Brain microvascular endothelial cell (primary cell): Measurements from ENCODE around the gene KISS1R.

ENCODE experiments used
- DNase-seq: peaks from one replicate; pipeline ENCODE4 v3.0.0-alpha.2; 2020
- H3K27ac ChIP-seq: fragments of 250-450 bp; sonication (Bioruptor Pico); 2 replicates; pipeline ENCODE4 v1.5.1; 2020; ENCODE audit warnings: mild to moderate bottlenecking, moderate library complexity
- H3K27me3 ChIP-seq: fragments of 250-450 bp; sonication (Bioruptor Pico); replicated peaks from 2 replicates; pipeline ENCODE4 v1.5.1; 2020; ENCODE audit warnings: mild to moderate bottlenecking
- H3K36me3 ChIP-seq: fragments of 250-450 bp; sonication (Bioruptor Pico); replicated peaks from 2 replicates; pipeline ENCODE4 v1.5.1; 2020; ENCODE audit warnings: mild to moderate bottlenecking
- H3K4me3 ChIP-seq: 2 replicates; pipeline ENCODE4 v1.5.1; 2011; ENCODE audit warnings: low read depth, mild to moderate bottlenecking, control low read depth, low read length, moderate library complexity
- CTCF ChIP-seq: IDR thresholded peaks from 2 replicates; pipeline ENCODE4 v1.5.1; 2011; ENCODE audit warnings: low read depth, mild to moderate bottlenecking, moderate library complexity, low read length, control low read depth, inconsistent platforms; ENCODE audit errors: missing control alignments
- in situ Hi-C: cut with HindIII; loops from 2 replicates; pipeline ENCODE4 v1.10.0; 2017; ENCODE audit warnings: low sequenced_read_pairs, low pct_ligation_motif_present

KISS1R gene

GRCh38 chr19:962683-963400 is 45.7 kb downstream of the KISS1R start:
- H3K36me3 ChIP-seq: peaks cover 39% of the 10 kb centered on the region
- no peak overlapping the region for H3K4me3 ChIP-seq
- DNase-seq: no peak
- in situ Hi-C loops: no loop called here
- H3K27me3 ChIP-seq: no peaks in the 10 kb centered on the region
- H3K27ac ChIP-seq: no peak overlapping the region
- TF ChIP-seq CTCF: no peak

GRCh38 chr19:963486-963951 is 46.4 kb downstream of the KISS1R start:
- in situ Hi-C loops: no loop called here
- Histone ChIP-seq H3K27me3 (no peaks in the 10 kb centered on the region), H3K4me3 (no peak overlapping the region), H3K27ac (no peak overlapping the region), H3K36me3 (peaks cover 42% of the 10 kb centered on the region)
- no peak for DNase-seq
- no peak for TF ChIP-seq CTCF

GRCh38 chr19:964116-964520 is 47.0 kb downstream of the KISS1R start:
- Histone ChIP-seq H3K4me3 (no peak overlapping the region), H3K27ac (no peak overlapping the region), H3K27me3 (no peaks in the 10 kb centered on the region), H3K36me3 (peaks cover 46% of the 10 kb centered on the region)
- in situ Hi-C loops: no loop called here
- TF ChIP-seq CTCF: no peak
- no peak for DNase-seq

GRCh38 chr19:964761-965694 is 47.9 kb downstream of the KISS1R start:
- Histone ChIP-seq H3K4me3 (no peak overlapping the region), H3K27ac (no peak overlapping the region), H3K36me3 (peaks cover 48% of the 10 kb centered on the region), H3K27me3 (no peaks in the 10 kb centered on the region)
- DNase-seq: no peak
- no peak for TF ChIP-seq CTCF
- in situ Hi-C loops: no loop called here

GRCh38 chr19:966485-967088 is 49.5 kb downstream of the KISS1R start:
- H3K27ac ChIP-seq: no peak overlapping the region
- TF ChIP-seq CTCF: no peak
- no peak overlapping the region for H3K4me3 ChIP-seq
- no peaks in the 10 kb centered on the region for H3K27me3 ChIP-seq
- DNase-seq: no peak
- in situ Hi-C loops: no loop called here
- H3K36me3 ChIP-seq: peaks cover 55% of the 10 kb centered on the region
